Left lung (tissue), 10 donors: Measurements from ENCODE around the gene KIF5B. TPM values are rescaled to one million over a fixed set of nuclear protein-coding genes. Genes with fewer than 3 reads are reported as not detected.

Experiments used
- ATAC-seq: fragments of 200-7000 bp; cut with Tn5 transposase; one replicate; pipeline ENCODE4 v1.9.1; 2020; ENCODE audit warnings: moderate library complexity
- DNase-seq, 4 donors: peaks; one replicate each; pipeline ENCODE4 v3.0.0-alpha.2; 2013 to 2020
- H3K27ac ChIP-seq, 2 donors: fragments of 200-600 bp; sonication (generic) in 1 of 2; one replicate each; pipeline versions ENCODE4 v1.5.0 to v1.8.0; 2020 to 2021
- H3K27me3 ChIP-seq, 2 donors: fragments of 200-600 bp; sonication (generic) in 1 of 2; one replicate each; pipeline versions ENCODE4 v1.5.0 to v1.8.0; 2020 to 2021
- H3K36me3 ChIP-seq, 2 donors: fragments of 200-600 bp; sonication (generic) in 1 of 2; one replicate each; pipeline versions ENCODE4 v1.5.0 to v1.8.0; 2020 to 2021
- H3K4me1 ChIP-seq, 2 donors: fragments of 200-600 bp; one replicate each; pipeline ENCODE4 v1.8.0; 2021
- H3K4me3 ChIP-seq, 2 donors: fragments of 200-600 bp; sonication (generic) in 1 of 2; one replicate each; pipeline versions ENCODE4 v1.5.0 to v1.8.0; 2020 to 2021; ENCODE audit warnings: mild to moderate bottlenecking in 1 of 2
- H3K9me3 ChIP-seq, 2 donors: fragments of 200-600 bp; sonication (generic) in 1 of 2; one replicate each; pipeline versions ENCODE4 v1.5.0 to v1.8.0; 2020 to 2021
- intact Hi-C, 2 donors: fragments of 100-400 bp; cut with DNase I; formaldehyde crosslinking; loops; one replicate each; pipeline versions ENCODE4 v1.11.2 to v1.14.2; 2022
- polyA plus RNA-seq, 6 donors: library from polyadenylated mRNA; unstranded; fragments of 120-200 nt; gene quantifications; one replicate each; pipeline ENCODE4 v1.2.1, GENCODE V29; 2013; ENCODE audit not compliant: insufficient read length in 6 of 6
- total RNA-seq, 2 donors: library from RNA; stranded (reverse); fragmentation: NEBNext Ultra II Directional; extraction: Animal tissue kit (Norgen Biotek cat#: 25700); gene quantifications; one replicate each; pipeline ENCODE4 v1.2.1, GENCODE V29; 2021
- TF ChIP-seq, protein P1 (sequence below), 2 donors: fragments of 200-600 bp; sonication (generic) in 1 of 2; IDR thresholded peaks; one replicate each; pipeline versions ENCODE4 v1.5.0 to v1.8.0; 2021; ENCODE audit warnings: antibody characterized with exemption in 2 of 2
- donor health status: DM: no; HTN: yes; CAD: no.
- donor health status: DM: no; HTN: no; CAD: no.

KIF5B gene
- total and polyA plus RNA-seq, 8 donors, result 99.4 to 179 (median 147) TPM

GRCh38 chr10:32091046-32091445 lies 34.8 kb upstream of the KIF5B start:
- ATAC-seq, result no peak
- no peak for DNase-seq
- intact Hi-C loops, result no loop called here
- TF ChIP-seq, protein P1, sequence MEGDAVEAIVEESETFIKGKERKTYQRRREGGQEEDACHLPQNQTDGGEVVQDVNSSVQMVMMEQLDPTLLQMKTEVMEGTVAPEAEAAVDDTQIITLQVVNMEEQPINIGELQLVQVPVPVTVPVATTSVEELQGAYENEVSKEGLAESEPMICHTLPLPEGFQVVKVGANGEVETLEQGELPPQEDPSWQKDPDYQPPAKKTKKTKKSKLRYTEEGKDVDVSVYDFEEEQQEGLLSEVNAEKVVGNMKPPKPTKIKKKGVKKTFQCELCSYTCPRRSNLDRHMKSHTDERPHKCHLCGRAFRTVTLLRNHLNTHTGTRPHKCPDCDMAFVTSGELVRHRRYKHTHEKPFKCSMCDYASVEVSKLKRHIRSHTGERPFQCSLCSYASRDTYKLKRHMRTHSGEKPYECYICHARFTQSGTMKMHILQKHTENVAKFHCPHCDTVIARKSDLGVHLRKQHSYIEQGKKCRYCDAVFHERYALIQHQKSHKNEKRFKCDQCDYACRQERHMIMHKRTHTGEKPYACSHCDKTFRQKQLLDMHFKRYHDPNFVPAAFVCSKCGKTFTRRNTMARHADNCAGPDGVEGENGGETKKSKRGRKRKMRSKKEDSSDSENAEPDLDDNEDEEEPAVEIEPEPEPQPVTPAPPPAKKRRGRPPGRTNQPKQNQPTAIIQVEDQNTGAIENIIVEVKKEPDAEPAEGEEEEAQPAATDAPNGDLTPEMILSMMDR (IDR thresholded peaks at IDR 0.05), result no peak
- H3K4me3 ChIP-seq, result no peak overlapping the region
- no peaks in the 10 kb centered on the region for H3K27me3 ChIP-seq
- no peak overlapping the region for H3K27ac ChIP-seq
- no peaks in the 10 kb centered on the region for H3K36me3 ChIP-seq
- H3K9me3 ChIP-seq, result no peaks in the 10 kb centered on the region
- H3K4me1 ChIP-seq, result no peaks in the 10 kb centered on the region

GRCh38 chr10:32084185-32084851 lies 28.1 kb upstream of the KIF5B start:
- Histone ChIP-seq H3K27me3 (no peaks in the 10 kb centered on the region), H3K9me3 (no peaks in the 10 kb centered on the region), H3K27ac (no peak overlapping the region), H3K4me3 (no peak overlapping the region), H3K4me1 (no peaks in the 10 kb centered on the region), H3K36me3 (no peaks in the 10 kb centered on the region)
- intact Hi-C loops, result no loop called here
- TF ChIP-seq, protein P1 (IDR thresholded peaks at IDR 0.05), result no peak
- ATAC-seq, result no peak
- peak in 2 of 4 donors; percentile 89 to 93 for DNase-seq

- Histone ChIP-seq H3K4me3 (no peak overlapping the region), H3K36me3 (no peaks in the 10 kb centered on the region), H3K4me1 (no peaks in the 10 kb centered on the region), H3K27ac (no peak overlapping the region), H3K27me3 (no peaks in the 10 kb centered on the region), H3K9me3 (no peaks in the 10 kb centered on the region)
- ATAC-seq (no peak), DNase-seq (no peak)
- intact Hi-C loops, result no loop called here
- TF ChIP-seq, protein P1 (IDR thresholded peaks at IDR 0.05), result no peak
These were observed 21.8 kb upstream of the KIF5B start for GRCh38 chr10:32077896-32078485.

DNA sequence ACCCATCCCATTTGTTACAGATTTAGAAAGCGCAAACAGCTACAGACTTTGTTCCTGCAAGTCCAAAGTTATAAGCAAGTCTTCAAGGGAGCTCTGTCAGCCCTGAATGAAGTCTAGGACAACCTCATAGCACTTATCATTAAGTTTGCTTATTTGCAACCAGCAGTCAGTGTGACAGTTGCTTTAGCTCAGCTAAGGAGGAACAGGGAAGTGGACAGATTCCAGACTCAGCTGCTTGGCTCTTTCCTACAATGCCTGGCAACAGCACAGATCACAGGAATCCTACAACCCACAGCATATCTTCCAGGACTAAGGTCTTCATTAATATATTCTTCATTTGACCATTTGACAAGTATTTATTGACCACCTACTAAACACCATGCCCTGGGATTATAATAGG lies 17.4 kb upstream of the KIF5B start:
- no peaks in the 10 kb centered on the region for H3K9me3 ChIP-seq
- no peak overlapping the region for H3K4me3 ChIP-seq
- TF ChIP-seq, protein P1 (IDR thresholded peaks at IDR 0.05), result no peak
- intact Hi-C loops, result no loop called here
- no peaks in the 10 kb centered on the region for H3K27me3 ChIP-seq
- H3K27ac ChIP-seq, result no peak overlapping the region
- ATAC-seq (no peak), DNase-seq (peak in 1 of 4 donors; percentile 60)
- no peaks in the 10 kb centered on the region for H3K4me1 ChIP-seq
- no peaks in the 10 kb centered on the region for H3K36me3 ChIP-seq

GRCh38 chr10:32073128-32073527 lies 16.9 kb upstream of the KIF5B start:
- Histone ChIP-seq H3K4me1 (no peaks in the 10 kb centered on the region), H3K27me3 (no peaks in the 10 kb centered on the region), H3K4me3 (no peak overlapping the region), H3K36me3 (no peaks in the 10 kb centered on the region), H3K9me3 (no peaks in the 10 kb centered on the region), H3K27ac (no peak overlapping the region)
- intact Hi-C loops, result no loop called here
- TF ChIP-seq, protein P1 (IDR thresholded peaks at IDR 0.05), result no peak
- no peak for DNase-seq
- ATAC-seq, result no peak
